ENCODE data around the gene UBE2E3.
"Not testable (repeated sequence)": the region's sequence is repeated elsewhere in the genome, so short reads cannot be mapped to it uniquely, and the experiment has no call there.

Gene UBE2E3

DNA sequence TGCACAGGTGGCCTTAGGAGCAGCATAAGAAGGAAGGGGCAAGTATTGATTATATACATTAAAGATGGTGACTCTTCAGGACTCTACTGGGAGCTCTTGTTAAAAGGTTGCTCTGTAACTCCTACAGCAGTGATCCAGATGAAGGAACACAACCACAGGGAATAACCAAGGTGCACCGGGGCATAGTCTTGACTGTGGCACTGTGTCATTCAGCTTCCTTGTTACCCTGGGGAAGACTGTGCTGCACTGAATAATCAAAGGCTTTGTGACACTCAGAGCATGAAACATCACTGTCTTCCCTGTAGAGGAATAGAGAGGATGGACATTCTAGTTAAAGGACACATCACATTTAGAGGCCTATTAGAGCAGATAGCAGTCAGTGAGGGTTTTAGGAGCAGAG is 105.3 kb downstream of the UBE2E3 start:
- no peak for DNase-seq

DNA sequence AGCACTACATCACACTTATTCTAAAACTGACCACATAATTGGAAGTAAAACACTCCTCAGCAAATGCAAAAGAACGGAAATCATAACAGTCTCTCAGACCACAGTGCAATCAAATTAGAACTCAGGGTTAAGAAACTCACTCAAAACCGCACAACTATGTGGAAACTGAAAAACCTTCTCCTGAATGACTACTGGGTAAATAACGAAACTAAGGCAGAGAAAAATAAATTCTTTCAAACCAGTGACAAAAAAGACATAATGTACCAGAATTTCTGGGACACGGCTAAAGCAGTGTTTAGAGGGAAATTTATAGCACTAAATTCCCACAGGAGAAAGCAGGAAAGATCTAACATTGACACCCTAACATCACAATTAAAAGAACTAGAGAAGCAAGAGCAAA is 111.5 kb downstream of the UBE2E3 start:
- DNase-seq: not testable (repeated sequence)

DNA sequence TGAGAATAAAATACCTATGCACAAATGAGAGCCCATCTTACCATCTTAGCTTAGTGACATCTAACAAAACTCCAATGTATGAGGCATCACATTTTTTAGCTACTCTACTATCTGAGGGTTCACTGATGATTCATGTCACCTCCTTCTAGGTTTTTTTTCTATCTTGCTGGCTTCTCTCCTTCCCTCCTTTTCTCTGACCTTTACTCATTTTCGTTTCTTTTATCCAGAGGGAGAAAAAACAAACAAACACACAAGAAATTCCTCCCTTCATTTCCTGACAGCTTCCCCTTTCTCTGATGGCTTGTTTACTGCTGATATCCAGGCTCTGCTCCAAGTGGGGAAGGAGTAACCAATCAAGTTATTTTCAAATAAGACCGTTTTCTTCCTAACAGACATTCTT is 115.1 kb downstream of the UBE2E3 start:
- no peak for DNase-seq

DNA sequence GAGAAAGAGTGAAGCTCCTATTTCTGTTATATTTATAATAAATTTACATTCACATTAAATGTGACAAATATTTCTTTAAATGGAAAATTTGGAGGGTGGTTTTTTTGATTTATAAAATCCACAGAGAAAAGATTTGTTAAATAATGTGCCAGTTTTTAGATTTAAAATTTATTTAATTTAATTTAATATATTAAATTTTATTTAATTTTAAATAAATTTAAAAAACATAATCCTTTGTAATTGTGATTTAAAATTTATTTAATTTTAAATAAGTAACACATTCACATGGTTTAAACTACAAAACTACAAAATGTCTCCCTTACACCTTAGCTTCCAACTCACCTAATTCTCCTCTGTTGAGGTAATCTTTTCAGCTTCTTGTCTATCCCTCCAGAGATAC is 123.3 kb downstream of the UBE2E3 start:
- DNase-seq: no peak

DNA sequence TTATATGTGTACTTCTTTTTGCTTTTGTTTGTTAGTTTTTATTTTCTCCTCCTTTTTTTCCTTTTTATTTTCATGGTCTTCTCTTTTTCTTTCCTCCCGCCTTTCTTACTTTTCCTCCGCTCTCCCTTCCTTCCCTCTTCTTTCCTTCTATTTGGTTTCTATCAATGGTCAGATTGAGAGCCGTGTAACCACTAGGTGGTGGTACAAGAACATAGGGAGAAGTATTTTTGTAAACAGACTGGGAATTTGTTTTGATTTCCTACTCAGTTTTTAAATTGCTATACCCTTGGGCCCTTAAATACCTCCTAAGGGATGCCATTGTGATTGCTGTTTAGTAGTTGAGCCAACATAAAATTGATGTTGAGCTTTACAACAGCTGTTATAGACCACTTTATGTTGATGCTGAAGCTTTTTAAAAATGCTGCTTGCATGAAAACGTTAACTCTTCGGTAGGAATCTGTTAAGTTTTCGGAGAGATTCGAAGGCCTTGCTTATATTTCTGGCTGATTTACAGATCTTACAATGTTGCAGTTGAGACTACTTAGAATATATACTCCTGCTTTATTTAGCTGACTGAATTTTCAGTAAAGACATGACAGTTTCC is 124.2 kb downstream of the UBE2E3 start:
- DNase-seq: no peak

DNA sequence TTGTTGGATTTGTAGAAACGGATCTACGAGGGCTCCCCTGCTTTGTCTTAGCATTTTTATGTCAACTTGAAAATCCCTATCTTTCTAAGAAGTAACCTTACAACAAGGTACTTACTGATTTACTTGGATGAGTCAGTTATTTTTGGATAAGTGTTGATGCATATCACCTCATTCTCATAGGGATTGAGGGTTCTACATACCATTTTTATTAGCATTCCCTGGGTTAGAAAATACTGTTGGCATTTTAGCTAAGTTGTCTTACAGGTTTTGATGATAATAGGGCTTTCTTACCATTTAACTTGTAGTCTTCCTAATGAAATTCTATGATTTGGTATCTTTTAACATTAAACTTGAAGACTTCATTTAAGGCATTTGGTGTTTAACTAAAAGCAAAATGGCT is 125.2 kb downstream of the UBE2E3 start:
- DNase-seq: no peak

- DNase-seq: no peak
These were observed 125.8 kb downstream of the UBE2E3 start for GRCh38 chr2:181106229-181106628.

- DNase-seq: no peak
These were observed 126.6 kb downstream of the UBE2E3 start for GRCh38 chr2:181106789-181107627.

GRCh38 chr2:181107628-181107945 is 127.2 kb downstream of the UBE2E3 start:
- no peak for DNase-seq

DNA sequence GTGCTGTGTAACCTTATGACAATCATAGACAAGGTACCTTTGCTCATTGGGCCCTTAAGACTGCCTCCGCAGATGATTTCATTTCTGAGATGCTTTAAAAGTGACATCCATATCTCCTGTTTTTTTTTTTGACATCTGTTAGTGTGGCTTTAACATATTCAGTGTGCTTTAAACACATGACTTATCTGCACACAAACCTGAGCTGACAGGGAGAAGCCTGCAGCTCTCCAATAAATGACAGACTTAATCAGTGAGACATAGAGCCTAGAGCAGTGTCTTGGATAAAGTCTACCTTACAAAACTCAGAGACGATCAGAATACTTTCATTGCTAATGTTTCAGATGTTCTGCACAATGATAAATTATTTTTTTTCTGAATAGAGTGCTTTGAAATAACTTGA is 130.7 kb downstream of the UBE2E3 start:
- no peak for DNase-seq

GRCh38 chr2:181112916-181113315 is 132.5 kb downstream of the UBE2E3 start:
- no peak for DNase-seq
